Activated T-helper 1 cell treated with anti-CD3 and anti-CD28 coated beads, Interleukin-2, amount 50 U/mL, for 16 hours (primary cell): ENCODE results near the gene DZIP1L.
"Not testable (repeated sequence)": the region's sequence is repeated elsewhere in the genome, so short reads cannot be mapped to it uniquely, and the experiment has no call there.

Experiments used
- DNase-seq, 2 donors: peaks; one replicate each; pipeline ENCODE4 v3.0.0-alpha.2; 2020; ENCODE audit warnings: low read depth in 1 of 2, low spot score in 1 of 2

The DZIP1L gene

GRCh38 chr3:138113326-138113725, 2.1 kb downstream of the DZIP1L start:
- DNase-seq, result no peak

- DNase-seq, result no peak
Observed at GRCh38 chr3:138112362-138112761, 3.0 kb downstream of the DZIP1L start.

DNA sequence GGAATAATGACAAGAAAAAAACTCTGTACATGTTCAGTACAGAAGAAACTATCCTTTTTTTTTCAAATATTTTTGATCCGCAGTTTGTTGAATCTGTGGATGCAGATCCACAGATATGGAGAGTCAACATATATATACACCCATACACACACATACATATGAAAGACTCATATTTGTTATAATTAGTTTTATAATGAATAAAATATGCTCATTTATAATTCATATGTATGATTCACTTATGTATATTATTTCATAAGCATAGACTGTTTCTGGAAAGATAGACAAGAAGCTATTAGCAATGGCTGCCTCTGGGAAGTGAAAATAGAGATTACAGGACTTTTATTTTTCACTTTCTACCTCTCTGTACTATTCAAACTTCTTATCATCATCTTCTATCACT, 9.8 kb downstream of the DZIP1L start:
- DNase-seq, result no peak

DNA sequence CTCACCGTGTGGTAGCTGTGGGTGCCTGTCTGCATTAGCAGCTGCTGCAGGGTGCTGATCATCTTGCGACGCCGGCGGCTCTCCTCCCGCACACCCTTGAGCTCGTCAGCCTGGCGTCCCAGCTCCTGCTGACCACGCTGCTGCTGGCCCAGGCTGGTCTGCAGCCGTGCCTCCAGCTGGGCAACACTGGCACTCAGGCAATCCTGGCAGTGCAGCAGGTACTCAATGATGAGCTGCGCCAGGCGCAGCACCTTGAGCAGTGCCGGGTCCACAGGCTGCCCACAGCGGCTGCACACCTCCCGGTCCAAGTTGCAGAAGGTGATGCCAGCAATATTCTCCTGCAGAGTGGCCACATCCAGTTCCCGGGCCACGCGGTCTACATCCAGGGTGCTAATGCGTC, 11.9 kb downstream of the DZIP1L start:
- DNase-seq, result no peak

GRCh38 chr3:138101351-138101940, 14.0 kb downstream of the DZIP1L start:
- DNase-seq, result not testable (repeated sequence)

DNA sequence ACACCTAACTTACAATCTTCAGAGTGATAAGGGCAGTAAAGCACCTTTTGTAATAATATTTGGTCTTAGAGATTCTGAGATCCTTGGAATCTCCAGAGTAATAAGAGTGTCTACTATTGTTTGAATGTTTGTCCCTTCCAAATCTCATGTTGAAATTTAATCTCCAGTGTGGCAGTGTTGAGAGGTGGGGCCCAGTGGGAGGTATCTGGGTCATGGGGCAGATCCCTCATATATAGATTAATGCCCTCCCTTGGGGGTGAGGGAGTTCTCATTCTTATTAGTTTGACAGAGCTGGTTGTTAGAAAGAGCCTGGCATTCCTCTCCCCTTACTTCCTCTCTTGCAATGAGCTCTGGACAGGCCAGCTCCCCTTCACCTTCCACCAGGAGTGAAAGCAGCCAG, 16.0 kb downstream of the DZIP1L start:
- no peak for DNase-seq

GRCh38 chr3:138097192-138098172, 17.9 kb downstream of the DZIP1L start:
- no peak for DNase-seq

DNA sequence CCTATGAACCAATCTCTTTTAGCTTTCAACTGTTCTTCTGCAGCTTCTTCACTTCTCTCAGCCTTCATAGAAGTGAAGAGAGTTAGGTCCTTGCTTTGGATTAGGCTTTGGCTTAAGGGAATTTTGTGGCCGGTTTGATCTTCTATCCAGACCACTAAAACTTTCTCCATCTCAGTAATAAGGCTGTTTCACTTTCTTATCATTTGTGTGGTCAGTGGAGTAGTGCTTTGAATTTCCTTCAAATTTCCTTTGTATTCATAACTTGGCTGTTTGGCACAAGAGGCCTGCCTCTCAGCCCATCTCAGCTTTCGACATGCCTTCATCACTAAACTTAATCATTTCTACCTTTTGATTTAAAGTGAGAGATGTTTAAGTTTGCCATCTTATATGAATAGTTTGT, 21.7 kb downstream of the DZIP1L start:
- DNase-seq, result no peak

- no peak for DNase-seq
Observed at GRCh38 chr3:138092023-138092422, 23.4 kb downstream of the DZIP1L start.

- DNase-seq, result no peak
Observed at GRCh38 chr3:138089091-138089490, 26.3 kb downstream of the DZIP1L start.

- DNase-seq, result not testable (repeated sequence)
Observed at GRCh38 chr3:138085745-138086144, 29.7 kb downstream of the DZIP1L start.

DNA sequence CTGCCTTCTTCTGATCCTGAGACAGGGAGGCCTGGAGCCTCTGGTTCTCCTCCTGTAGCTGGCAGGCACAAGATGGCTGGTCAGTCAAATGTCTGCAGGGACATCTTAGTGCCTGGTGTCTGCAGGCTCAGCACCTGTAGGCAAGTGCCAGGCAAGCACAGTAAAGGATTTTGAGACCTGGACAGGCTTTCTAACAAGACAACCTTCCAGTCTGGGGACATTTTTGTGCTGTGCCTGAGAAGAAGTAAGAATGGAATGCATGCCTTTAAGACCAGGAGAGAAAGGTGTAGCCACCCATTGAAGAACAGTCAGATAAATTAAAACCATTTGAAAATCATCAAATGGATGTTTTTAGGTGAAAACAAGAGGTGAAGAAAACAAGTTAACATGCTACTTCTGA, 31.2 kb downstream of the DZIP1L start:
- no peak for DNase-seq

- DNase-seq, result no peak
Observed at GRCh38 chr3:138082992-138083386, 32.4 kb downstream of the DZIP1L start.

DNA sequence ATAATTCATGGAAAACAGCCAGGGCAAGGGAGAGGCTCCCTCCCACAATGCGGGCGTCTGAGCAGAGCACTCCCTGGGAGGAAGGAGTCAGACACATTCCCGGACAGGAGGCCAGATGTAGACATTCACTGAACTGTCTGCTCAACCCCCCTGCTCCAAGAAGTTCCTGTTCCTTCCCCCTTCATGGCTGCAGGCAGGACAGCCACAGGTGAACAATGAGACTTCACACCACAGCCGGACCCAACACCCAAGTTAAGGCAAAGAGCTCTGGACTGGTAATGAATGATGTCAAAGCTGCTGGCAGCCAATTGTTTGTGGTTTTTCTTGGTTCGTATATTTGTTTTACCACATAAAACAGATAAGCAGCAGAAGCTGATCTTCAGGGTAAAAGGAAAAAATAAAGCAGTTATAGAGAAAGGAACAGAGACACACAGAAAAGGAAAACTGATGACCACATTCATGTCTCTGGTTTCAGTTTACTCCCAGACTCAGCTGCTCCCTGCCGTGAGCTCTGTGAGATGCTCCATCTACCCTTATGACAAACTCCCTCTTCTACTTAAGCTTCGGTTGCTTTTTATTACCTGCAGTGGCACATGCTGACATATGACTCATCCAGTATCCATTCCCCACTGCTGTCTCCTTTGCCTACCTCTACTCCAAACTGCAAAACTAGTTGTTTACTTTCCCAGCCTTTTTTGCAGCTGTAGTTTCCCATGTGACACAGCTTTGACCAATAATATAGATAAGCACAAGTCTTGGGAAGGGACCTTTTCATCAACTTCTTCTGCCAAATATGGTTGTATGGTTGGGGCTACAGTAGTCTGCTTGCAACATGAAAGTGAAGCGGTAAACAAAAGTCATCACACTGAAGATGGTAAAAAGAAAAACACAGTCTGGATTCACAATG, 33.1 kb downstream of the DZIP1L start:
- no peak for DNase-seq

GRCh38 chr3:138081371-138082084, 33.9 kb downstream of the DZIP1L start:
- no peak for DNase-seq

DNA sequence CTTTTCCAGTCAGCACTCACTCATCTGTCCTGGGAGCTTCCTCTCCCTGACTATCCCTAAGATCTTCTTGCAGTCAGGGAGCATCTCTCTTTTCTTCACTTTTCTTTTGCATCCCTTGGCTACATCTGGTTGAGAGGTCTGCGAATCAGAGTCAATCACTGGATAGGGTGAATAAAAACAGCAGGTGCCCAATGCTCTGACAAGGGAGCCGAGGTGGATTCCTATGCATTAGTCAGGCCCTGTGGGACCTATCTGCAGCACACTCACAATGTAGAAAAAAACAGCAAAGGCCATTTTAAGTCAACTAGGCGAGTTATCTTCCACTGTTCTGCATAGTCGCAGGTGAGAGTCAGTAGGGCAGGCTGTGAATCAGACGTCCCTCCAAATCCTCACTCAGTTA, 35.5 kb downstream of the DZIP1L start:
- no peak for DNase-seq

GRCh38 chr3:138078901-138079344, 36.5 kb downstream of the DZIP1L start:
- DNase-seq, result no peak

GRCh38 chr3:138078096-138078495, 37.3 kb downstream of the DZIP1L start:
- no peak for DNase-seq

GRCh38 chr3:138072796-138073195, 42.6 kb downstream of the DZIP1L start:
- no peak for DNase-seq

DNA sequence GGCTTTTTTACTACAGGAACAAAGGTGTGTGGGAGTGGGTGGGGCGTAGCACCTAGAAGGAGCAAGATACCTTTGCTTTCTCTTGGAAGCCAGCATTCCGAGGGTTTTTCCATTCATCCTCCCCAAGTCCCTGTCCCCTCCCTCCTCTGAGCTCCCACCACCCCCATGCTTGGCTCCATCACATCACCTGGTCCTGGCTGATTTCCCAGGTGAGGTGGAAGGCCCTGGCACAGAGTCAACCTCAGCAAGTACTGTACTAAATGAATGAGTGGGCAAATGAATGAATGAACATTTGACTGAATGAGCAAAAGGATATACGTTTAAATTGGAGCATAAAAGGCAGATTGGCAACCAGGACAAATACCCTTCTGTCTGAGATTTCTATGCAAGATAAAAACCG, 45.4 kb downstream of the DZIP1L start:
- no peak for DNase-seq
